HG03457 (cell line): Measurements from ENCODE around the gene SGTA.
"Not testable (repeated sequence)": the region's sequence is repeated elsewhere in the genome, so short reads cannot be mapped to it uniquely, and the experiment has no call there.

Source experiments
- ATAC-seq: cut with Tn5 transposase; IDR thresholded peaks from one replicate; pipeline ENCODE4 v1.9.1; 2021; ENCODE audit warnings: moderate number of reproducible peaks; ENCODE audit not compliant: unreplicated experiment

Gene SGTA

GRCh38 chr19:2795827-2796658 is 13.0 kb upstream of the SGTA start:
- ATAC-seq, result no peak

DNA sequence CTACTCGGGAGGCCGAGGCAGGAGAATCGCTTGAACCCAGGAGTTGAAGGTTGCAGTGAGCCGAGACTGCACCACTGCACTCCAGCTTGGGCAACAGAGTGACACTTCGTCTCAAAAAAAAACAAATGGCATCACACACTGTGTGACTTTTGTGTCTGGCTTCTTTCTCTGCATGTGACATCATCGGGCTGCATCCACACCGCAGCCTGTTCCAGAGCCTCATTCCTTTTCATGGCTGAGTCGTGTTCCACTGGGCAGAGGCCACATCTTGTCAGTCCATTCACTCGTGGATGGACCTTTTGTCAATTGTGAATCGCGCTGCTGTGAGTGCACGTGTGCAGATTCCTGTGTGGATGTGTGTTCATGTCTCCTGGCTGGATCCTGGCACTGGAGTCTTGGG is 10.5 kb upstream of the SGTA start:
- ATAC-seq, result no peak

DNA sequence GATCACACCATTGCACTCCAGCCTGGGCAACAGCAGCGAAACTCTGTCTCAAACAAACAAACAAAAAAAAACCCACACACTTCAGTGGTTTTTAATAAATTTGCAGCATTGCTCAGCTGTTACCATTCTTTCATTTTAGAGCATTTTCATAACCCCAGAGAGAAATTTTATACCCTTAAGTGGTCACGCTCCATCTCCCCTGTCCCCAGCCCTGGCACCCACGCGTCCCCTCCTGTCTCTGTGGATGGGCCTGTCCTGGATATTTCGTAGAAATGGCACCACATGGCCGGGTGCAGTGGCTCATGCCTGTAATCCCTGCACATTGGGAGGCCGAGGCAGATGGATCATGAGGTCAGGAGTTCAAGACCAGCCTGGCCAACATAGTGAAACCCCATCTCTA is 10.1 kb upstream of the SGTA start:
- ATAC-seq, result no peak

- ATAC-seq, result not testable (repeated sequence)
Measured at GRCh38 chr19:2792666-2793065, 9.6 kb upstream of the SGTA start.

GRCh38 chr19:2791876-2792275 is 8.8 kb upstream of the SGTA start:
- ATAC-seq, result no peak

DNA sequence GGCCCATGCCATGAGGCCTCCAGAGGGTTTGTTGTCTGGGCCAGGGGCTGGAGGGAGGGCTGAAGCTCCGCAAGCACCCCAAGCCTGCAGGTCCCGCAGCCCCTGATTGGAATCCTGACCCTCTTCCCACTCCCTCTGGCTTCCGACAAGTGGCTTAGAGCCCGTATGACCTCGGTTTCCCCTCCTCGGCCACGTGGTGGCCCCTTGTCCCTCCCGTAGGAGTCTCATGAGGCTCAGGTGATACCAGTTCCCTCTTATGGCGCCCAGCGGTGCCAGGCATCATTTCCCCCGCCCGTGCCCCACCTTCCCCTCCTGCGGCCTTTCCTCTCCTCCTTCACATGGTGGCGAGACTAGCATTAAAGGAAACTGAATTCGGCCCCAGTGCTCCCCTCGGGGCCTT is 8.4 kb upstream of the SGTA start:
- no peak for ATAC-seq

DNA sequence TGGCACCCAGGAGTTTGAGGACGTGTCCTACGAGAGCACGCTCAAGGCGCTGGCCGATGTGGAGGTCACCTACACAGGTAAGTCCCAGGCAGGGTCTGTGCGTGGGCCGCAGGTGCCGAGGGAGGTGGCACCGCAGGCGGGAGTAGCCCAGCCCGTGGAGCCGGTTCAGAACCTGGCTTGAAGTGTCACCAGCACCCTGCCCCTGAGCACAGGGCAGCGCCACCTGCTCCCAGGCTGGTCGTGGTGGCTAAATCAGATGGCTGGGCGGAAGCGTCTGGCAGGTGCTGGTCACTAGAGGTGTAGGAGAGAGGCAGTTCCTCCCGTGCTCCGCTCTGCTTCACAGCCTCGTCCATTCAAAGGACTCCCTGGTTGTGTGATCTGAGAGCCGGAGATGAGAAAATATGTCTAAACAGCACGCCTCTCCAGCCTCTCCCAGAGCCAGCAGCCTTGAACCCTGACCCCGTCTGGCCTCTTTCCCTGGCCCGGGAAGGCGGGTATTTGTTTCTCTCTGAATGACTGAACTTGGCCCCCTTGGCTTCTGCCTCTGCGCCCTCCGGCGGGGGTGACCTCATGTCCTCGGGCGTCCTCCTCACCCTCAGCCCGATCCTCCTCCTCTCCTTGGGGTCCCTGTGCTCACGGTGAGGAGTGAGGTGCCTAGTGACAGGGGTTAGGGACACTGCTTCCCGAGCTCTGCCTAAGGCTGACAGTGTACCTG is 7.6 kb upstream of the SGTA start:
- ATAC-seq, result no peak

- ATAC-seq, result no peak
Measured at GRCh38 chr19:2790194-2790556, 7.1 kb upstream of the SGTA start.

DNA sequence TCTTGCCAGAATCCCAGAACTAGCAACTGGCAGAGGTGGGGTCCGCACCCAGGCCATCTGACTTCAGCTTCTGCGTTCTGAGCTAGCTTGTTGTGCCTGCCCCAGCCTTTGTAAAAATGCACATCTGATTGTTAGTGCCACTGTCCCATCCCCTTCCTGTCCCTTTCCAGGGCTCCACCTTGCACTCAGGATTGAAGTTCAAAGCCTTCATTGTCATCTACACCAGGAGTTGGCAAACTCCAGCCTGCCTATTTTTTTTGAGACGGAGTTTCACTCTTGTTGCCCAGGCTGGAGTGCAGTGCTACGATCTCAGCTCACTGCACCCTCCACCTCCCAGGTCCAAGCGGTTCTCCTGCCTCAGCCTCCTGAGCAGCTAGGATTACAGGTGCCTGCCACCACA is 5.2 kb upstream of the SGTA start:
- ATAC-seq, result no peak

DNA sequence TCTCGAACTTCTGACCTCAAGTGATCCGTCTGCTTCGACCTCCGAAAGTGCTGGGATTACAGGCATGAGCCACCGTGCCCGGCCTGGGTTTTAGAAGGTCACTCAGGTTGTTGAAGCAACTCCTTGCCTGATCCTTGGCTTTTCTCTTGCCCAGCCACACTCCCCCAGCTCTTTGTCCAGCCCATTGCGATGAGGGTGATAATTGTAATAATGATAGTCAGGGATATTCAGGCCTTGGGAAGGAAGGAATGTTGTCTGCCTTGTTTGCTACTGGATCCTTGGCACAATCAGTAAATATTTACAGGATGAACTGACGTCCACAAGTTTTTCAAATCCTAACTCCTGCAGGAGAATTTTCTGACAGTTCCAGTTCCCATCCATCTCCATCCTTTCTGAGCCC is 4.0 kb upstream of the SGTA start:
- ATAC-seq, result no peak

- ATAC-seq, result peak; percentile 40
Measured at GRCh38 chr19:2785244-2785997, 2.3 kb upstream of the SGTA start, which contains the start of gene THOP1. Gene THOP1 (plus strand): TSS chr19:2785503. CDS start chr19:2785663, 160 bp downstream.

GRCh38 chr19:2783781-2784145 is 690 bp upstream of the SGTA start:
- no peak for ATAC-seq

- ATAC-seq, result no peak
Measured at GRCh38 chr19:2782329-2782935, 641 bp downstream of the SGTA start.

GRCh38 chr19:2780284-2780683 is 2.8 kb downstream of the SGTA start:
- ATAC-seq, result no peak

GRCh38 chr19:2779121-2779740 is 3.8 kb downstream of the SGTA start:
- no peak for ATAC-seq

DNA sequence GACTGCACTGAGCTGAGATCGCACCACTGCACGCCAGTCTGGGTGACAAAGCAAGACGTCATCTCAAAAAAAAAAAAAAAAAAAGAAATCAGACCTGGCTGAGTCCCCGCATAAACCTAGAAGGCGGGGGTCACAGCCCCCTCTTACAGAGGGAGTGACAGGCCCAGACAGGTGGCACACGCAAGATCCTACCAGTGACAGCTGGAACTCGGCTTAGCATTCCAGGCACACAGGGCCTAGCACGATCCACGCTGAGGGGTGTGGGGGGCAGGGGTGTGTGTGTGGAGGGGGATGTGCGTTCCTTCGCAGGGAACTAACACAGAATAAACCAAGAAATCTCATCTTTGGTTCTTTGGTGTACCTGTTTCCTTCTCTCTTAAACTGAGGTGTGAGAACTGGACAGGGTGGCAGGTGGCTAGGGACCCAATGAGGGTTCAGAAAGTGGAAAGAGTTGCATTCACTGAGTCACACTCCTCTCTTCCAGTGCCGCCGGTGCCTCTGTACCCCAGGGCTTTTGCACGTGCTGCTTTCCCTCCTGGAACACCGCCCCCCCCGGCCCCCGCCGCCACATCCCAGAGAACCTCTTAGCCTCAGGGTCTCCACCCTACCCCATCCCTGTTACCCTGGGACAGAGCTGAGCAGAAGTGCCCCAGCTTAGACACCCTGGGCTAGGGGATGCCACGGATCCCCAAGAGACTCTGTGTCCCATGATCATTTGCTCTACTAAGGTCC is 5.0 kb downstream of the SGTA start:
- ATAC-seq, result no peak

GRCh38 chr19:2775556-2776430 is 7.3 kb downstream of the SGTA start:
- ATAC-seq, result no peak

GRCh38 chr19:2774953-2775555 is 8.0 kb downstream of the SGTA start:
- ATAC-seq, result no peak
